ENCODE measurements around the gene HAGH.

HAGH gene

GRCh38 chr16:1870365-1871082, 43.9 kb upstream of the HAGH start:
- no peaks in the 10 kb centered on the region for H3K9me3 ChIP-seq (ENCODE audit: control insufficient read depth, insufficient read depth, low read length)
- no peaks in the 10 kb centered on the region for H3K36me3 ChIP-seq (ENCODE audit: control insufficient read depth, low read length)
- TF ChIP-seq EZH2phosphoT487 (IDR thresholded peaks at IDR 0.05; ENCODE audit: borderline replicate concordance, low read length) = no peak
- TF ChIP-seq CTCF (IDR thresholded peaks at IDR 0.05; ENCODE audit: low read depth, low read length, poor library complexity, severe bottlenecking) = no peak
- H3K27ac ChIP-seq (ENCODE audit: low read depth, low read length) = no peak overlapping the region
- H3K27me3 ChIP-seq (ENCODE audit: control insufficient read depth, low read length) = peaks cover 6% of the 10 kb centered on the region
- H3K4me2 ChIP-seq (ENCODE audit: low read length) = no peak overlapping the region
- no peaks in the 10 kb centered on the region for H3K79me2 ChIP-seq (ENCODE audit: control insufficient read depth, low read length)
- H4K20me1 ChIP-seq (ENCODE audit: control insufficient read depth, insufficient read depth, low read depth, low read length) = no peaks in the 10 kb centered on the region
- H3K4me3 ChIP-seq (ENCODE audit: low read length) = no peak overlapping the region
- no peaks in the 10 kb centered on the region for H3K4me1 ChIP-seq (ENCODE audit: control insufficient read depth, low read length)
- H3F3A ChIP-seq (ENCODE audit: control insufficient read depth, insufficient read depth) = no peaks in the 10 kb centered on the region
- H3K9me2 ChIP-seq (replicated peaks; ENCODE audit: control insufficient read depth, low read length) = no peaks in the 10 kb centered on the region

GRCh38 chr16:1865902-1866690, 39.5 kb upstream of the HAGH start:
- Histone ChIP-seq H3K9me3 (ENCODE audit: control insufficient read depth, insufficient read depth, low read length) (no peaks in the 10 kb centered on the region), H3K79me2 (ENCODE audit: control insufficient read depth, low read length) (no peaks in the 10 kb centered on the region), H3K4me2 (ENCODE audit: low read length) (no peak overlapping the region), H3K4me3 (ENCODE audit: low read length) (no peak overlapping the region), H3K9me2 (replicated peaks; ENCODE audit: control insufficient read depth, low read length) (no peaks in the 10 kb centered on the region), H3K4me1 (ENCODE audit: control insufficient read depth, low read length) (no peaks in the 10 kb centered on the region), H3K36me3 (ENCODE audit: control insufficient read depth, low read length) (no peaks in the 10 kb centered on the region), H3F3A (ENCODE audit: control insufficient read depth, insufficient read depth) (no peaks in the 10 kb centered on the region), H4K20me1 (ENCODE audit: control insufficient read depth, insufficient read depth, low read depth, low read length) (no peaks in the 10 kb centered on the region), H3K27me3 (ENCODE audit: control insufficient read depth, low read length) (peaks cover 19% of the 10 kb centered on the region), H3K27ac (ENCODE audit: low read depth, low read length) (no peak overlapping the region)
- TF ChIP-seq CTCF (IDR thresholded peaks at IDR 0.05; ENCODE audit: low read depth, low read length, poor library complexity, severe bottlenecking) (no peak), EZH2phosphoT487 (IDR thresholded peaks at IDR 0.05; ENCODE audit: borderline replicate concordance, low read length) (no peak)

GRCh38 chr16:1863681-1864460, 37.2 kb upstream of the HAGH start:
- H3K4me3 ChIP-seq (ENCODE audit: low read length) = no peak overlapping the region
- peaks cover 39% of the 10 kb centered on the region for H3K27me3 ChIP-seq (ENCODE audit: control insufficient read depth, low read length)
- no peaks in the 10 kb centered on the region for H3K79me2 ChIP-seq (ENCODE audit: control insufficient read depth, low read length)
- TF ChIP-seq EZH2phosphoT487 (IDR thresholded peaks at IDR 0.05; ENCODE audit: borderline replicate concordance, low read length) (no peak), CTCF (IDR thresholded peaks at IDR 0.05; ENCODE audit: low read depth, low read length, poor library complexity, severe bottlenecking) (peak; percentile 30)
- H3K36me3 ChIP-seq (ENCODE audit: control insufficient read depth, low read length) = no peaks in the 10 kb centered on the region
- no peaks in the 10 kb centered on the region for H3K9me2 ChIP-seq (replicated peaks; ENCODE audit: control insufficient read depth, low read length)
- H3K4me1 ChIP-seq (ENCODE audit: control insufficient read depth, low read length) = no peaks in the 10 kb centered on the region
- no peaks in the 10 kb centered on the region for H3K9me3 ChIP-seq (ENCODE audit: control insufficient read depth, insufficient read depth, low read length)
- H3K27ac ChIP-seq (ENCODE audit: low read depth, low read length) = no peak overlapping the region
- H3K4me2 ChIP-seq (ENCODE audit: low read length) = no peak overlapping the region
- H4K20me1 ChIP-seq (ENCODE audit: control insufficient read depth, insufficient read depth, low read depth, low read length) = no peaks in the 10 kb centered on the region
- H3F3A ChIP-seq (ENCODE audit: control insufficient read depth, insufficient read depth) = no peaks in the 10 kb centered on the region

All from DOHH2 (cell line).